Body of pancreas (tissue), 4 donors: ENCODE measurements around the gene EYS. TPM values are rescaled to one million over a fixed set of nuclear protein-coding genes. Genes with fewer than 3 reads are reported as not detected.
"Not testable (repeated sequence)": the region's sequence is repeated elsewhere in the genome, so short reads cannot be mapped to it uniquely, and the experiment has no call there.

Experiments used
- ATAC-seq: fragments of 150-250 bp; one replicate; pipeline ENCODE4 v1.9.1; 2016
- DNase-seq, 4 donors: peaks; one replicate each; pipeline ENCODE4 v3.0.0-alpha.2; 2019
- H3K27ac ChIP-seq, 4 donors: fragments of 200-600 bp; sonication (generic); 1 replicate in 3 of 4; 2 replicates in 1 of 4; pipeline versions ENCODE4 v1.5.1 to v1.6.1; 2016 to 2019; ENCODE audit warnings: mild to moderate bottlenecking in 1 of 4, mixed read lengths in 1 of 4, moderate library complexity in 1 of 4
- H3K27me3 ChIP-seq, 2 donors: fragments of 200-600 bp; sonication (generic); one replicate each; pipeline ENCODE4 v1.6.0; 2016; ENCODE audit warnings: mild to moderate bottlenecking in 1 of 2
- H3K36me3 ChIP-seq, 2 donors: fragments of 200-600 bp; sonication (generic); replicated peaks in 1 of 2; 2 replicates each; pipeline ENCODE4 v1.5.1; 2016; ENCODE audit warnings: low read depth in 2 of 2; ENCODE audit not compliant: insufficient read depth in 1 of 2
- H3K4me1 ChIP-seq: fragments of 200-600 bp; sonication (generic); one replicate; pipeline ENCODE4 v1.6.0; 2016
- H3K4me3 ChIP-seq, 2 donors: fragments of 200-600 bp; sonication (generic); 1 replicate in 1 of 2; 2 replicates in 1 of 2; pipeline ENCODE4 v1.5.1; 2016 to 2019
- H3K9me3 ChIP-seq, 3 donors: fragments of 200-600 bp; sonication (generic); 1 replicate in 2 of 3; 2 replicates in 1 of 3; pipeline ENCODE4 v1.5.1; 2016
- POLR2A ChIP-seq, 3 donors: fragments of 450-650 bp; IDR thresholded peaks; one replicate each; pipeline ENCODE4 v1.6.1; 2016; ENCODE audit warnings: antibody characterized with exemption in 3 of 3, mild to moderate bottlenecking in 2 of 3
- WGBS, 2 donors: methylation state at CpG; one replicate each; pipeline ENCODE4 v1.1.5; 2017; 5-methylcytosine and 5-hydroxymethylcytosine counted together
- intact Hi-C: fragments of 100-400 bp; cut with DNase I; formaldehyde crosslinking; loops from one replicate; pipeline ENCODE4 v1.15.1; 2023
- total RNA-seq, 2 donors: library from RNA; depleted of rRNA; stranded (reverse); fragments of >200 nt; gene quantifications; one replicate each; pipeline ENCODE4 v1.1.0, GENCODE V29; 2016
- TF ChIP-seq, protein P1 (sequence below), 7 experiments: fragments of 450-650 bp in 4 of 7; fragments of 200-600 bp in 3 of 7; sonication (generic) in 3 of 7; IDR thresholded peaks; one replicate each; pipeline ENCODE4 v1.5.1; 2016 to 2019; ENCODE audit warnings: antibody characterized with exemption in 7 of 7

The EYS gene
- total RNA-seq, 2 donors from 2014 or later, result 0.26 TPM; not detected in 1

DNA sequence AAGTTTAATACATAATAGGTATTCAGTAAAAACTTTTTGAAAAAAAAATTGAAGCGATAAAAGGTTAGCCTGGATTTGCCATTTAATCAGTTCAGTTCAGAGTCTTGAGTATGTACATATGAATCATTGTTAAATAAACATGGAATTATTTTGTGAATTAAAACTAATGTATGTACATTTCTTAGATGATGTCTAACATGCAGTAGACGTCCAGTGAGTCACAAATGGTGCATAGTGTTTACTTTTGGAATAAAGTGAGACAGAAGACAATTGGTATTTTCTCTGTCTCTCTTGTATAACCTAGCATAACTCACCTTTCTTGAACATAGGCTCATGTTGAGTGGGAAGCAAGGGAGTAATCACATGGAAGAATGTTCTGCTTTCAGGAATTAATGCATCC is 83.5 kb downstream of the EYS start:
- ATAC-seq, result no peak

DNA sequence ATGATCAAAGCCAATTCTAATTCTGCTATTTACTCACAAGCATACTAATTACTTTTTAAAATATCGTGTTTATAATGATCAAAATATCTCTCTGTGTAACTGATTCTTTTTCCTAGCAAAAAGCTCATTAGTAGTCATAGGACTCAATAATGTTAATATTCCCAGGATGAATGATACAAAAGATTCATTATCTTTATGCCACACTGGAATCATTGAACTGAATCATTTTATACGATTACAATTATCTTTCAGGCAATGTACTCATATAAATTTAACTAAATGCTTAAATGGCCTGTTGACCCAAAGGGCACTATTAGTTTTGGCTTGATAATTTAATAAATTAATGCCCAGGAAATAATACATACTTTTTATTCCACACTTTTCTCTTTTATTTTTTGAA is 96.3 kb downstream of the EYS start:
- ATAC-seq, result no peak
- Histone ChIP-seq H3K9me3 (no peaks in the 10 kb centered on the region), H3K4me3 (no peak overlapping the region), H3K4me1 (no peaks in the 10 kb centered on the region), H3K27me3 (no peaks in the 10 kb centered on the region), H3K36me3 (no peaks in the 10 kb centered on the region), H3K27ac (no peak overlapping the region)
- 63 to 71% methylated on average over 2 of the region's 2 CpGs for WGBS, 2 donors
- intact Hi-C loops, result no loop called here
- TF ChIP-seq POLR2A (IDR thresholded peaks at IDR 0.05), result no peak
- TF ChIP-seq, protein P1, sequence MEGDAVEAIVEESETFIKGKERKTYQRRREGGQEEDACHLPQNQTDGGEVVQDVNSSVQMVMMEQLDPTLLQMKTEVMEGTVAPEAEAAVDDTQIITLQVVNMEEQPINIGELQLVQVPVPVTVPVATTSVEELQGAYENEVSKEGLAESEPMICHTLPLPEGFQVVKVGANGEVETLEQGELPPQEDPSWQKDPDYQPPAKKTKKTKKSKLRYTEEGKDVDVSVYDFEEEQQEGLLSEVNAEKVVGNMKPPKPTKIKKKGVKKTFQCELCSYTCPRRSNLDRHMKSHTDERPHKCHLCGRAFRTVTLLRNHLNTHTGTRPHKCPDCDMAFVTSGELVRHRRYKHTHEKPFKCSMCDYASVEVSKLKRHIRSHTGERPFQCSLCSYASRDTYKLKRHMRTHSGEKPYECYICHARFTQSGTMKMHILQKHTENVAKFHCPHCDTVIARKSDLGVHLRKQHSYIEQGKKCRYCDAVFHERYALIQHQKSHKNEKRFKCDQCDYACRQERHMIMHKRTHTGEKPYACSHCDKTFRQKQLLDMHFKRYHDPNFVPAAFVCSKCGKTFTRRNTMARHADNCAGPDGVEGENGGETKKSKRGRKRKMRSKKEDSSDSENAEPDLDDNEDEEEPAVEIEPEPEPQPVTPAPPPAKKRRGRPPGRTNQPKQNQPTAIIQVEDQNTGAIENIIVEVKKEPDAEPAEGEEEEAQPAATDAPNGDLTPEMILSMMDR (IDR thresholded peaks at IDR 0.05), result no peak
- DNase-seq, result no peak

More for the DNA sequence above, 83.5 kb downstream of the EYS start:
- 52 to 53% methylated on average over 2 of the region's 2 CpGs for WGBS, 2 donors
- TF ChIP-seq, protein P1 (IDR thresholded peaks at IDR 0.05), result no peak
- TF ChIP-seq POLR2A (IDR thresholded peaks at IDR 0.05), result no peak
- intact Hi-C loops, result no loop called here
- no peak overlapping the region for H3K27ac ChIP-seq
- H3K36me3 ChIP-seq, result no peaks in the 10 kb centered on the region
- no peaks in the 10 kb centered on the region for H3K9me3 ChIP-seq
- no peak overlapping the region for H3K4me3 ChIP-seq
- H3K4me1 ChIP-seq, result no peaks in the 10 kb centered on the region
- no peak for DNase-seq
- no peaks in the 10 kb centered on the region for H3K27me3 ChIP-seq

DNA sequence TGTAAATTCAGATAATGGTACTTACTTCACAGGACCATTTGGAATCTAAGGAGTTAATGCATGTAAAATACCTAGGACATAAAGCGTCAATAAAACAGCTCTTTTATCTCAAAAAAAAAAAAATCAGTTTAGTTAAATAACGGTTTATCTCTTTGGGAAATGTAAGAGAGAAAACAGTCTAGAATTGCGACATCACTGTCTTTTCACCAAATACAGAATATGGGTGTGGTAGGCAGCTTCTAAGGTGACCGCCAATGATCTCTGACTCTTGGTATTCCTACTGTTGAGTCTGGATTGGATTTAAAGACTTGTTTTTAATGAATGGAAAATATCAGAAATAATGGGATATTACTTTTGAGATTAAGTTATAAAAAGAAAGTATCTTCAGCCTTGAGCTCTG is 111.5 kb downstream of the EYS start:
- Histone ChIP-seq H3K27ac (no peak overlapping the region), H3K27me3 (no peaks in the 10 kb centered on the region), H3K36me3 (no peaks in the 10 kb centered on the region), H3K9me3 (no peaks in the 10 kb centered on the region), H3K4me1 (no peaks in the 10 kb centered on the region), H3K4me3 (no peak overlapping the region)
- intact Hi-C loops, result no loop called here
- ATAC-seq (no peak), DNase-seq (no peak)
- 52 to 53% methylated on average over 4 of the region's 4 CpGs for WGBS, 2 donors
- no peak for TF ChIP-seq POLR2A (IDR thresholded peaks at IDR 0.05)
- TF ChIP-seq, protein P1 (IDR thresholded peaks at IDR 0.05), result no peak

DNA sequence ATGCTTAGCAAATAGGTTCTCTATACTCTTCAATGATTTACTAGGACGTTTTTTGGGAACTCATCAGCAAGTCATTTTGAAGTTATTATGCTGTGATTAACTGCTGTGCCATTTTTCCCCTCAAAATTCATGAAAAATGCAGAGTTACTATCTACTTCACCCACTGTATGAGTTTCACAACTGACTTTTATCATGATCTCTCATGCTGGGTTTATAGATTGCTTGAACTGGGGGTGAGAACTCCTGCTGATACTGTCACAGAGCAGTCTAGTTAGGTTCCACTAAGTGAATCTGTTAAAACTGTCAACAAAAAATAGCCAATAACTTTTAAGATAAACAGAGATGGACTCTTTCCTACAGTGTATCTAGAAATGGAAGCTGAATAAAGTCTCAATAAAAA is 136.7 kb downstream of the EYS start:
- H3K4me1 ChIP-seq, result no peaks in the 10 kb centered on the region
- intact Hi-C loops, result no loop called here
- ATAC-seq, result no peak
- WGBS, 2 donors, result 6 to 24% methylated on average over 1 of the region's 1 CpG
- no peak overlapping the region for H3K27ac ChIP-seq
- no peaks in the 10 kb centered on the region for H3K9me3 ChIP-seq
- DNase-seq, result no peak
- TF ChIP-seq, protein P1 (IDR thresholded peaks at IDR 0.05), result no peak
- TF ChIP-seq POLR2A (IDR thresholded peaks at IDR 0.05), result no peak
- no peak overlapping the region for H3K4me3 ChIP-seq
- no peaks in the 10 kb centered on the region for H3K27me3 ChIP-seq
- H3K36me3 ChIP-seq, result no peaks in the 10 kb centered on the region

DNA sequence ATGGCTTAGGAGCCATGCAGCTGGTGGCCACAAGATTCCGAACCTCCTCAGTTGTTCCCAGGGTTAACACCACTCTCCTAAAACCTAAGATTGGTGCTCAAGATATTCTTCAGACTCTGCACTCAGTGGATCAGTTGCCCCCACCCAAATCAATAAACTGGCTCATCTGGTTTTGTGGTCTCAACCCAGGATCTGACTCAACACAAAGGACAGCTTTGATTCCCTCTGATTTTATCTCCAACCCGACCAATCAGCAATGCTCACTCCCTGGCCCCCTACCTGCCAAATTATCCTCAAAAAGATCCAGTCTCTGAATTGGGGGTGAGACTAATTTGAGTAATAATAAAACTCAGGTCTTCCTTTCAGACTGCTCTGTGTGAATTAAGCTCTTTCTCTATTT is 137.5 kb downstream of the EYS start:
- no peaks in the 10 kb centered on the region for H3K36me3 ChIP-seq
- DNase-seq (no peak), ATAC-seq (no peak)
- H3K9me3 ChIP-seq, result no peaks in the 10 kb centered on the region
- intact Hi-C loops, result no loop called here
- H3K27me3 ChIP-seq, result no peaks in the 10 kb centered on the region
- 32 to 57% methylated on average over 2 of the region's 2 CpGs for WGBS, 2 donors
- H3K4me1 ChIP-seq, result no peaks in the 10 kb centered on the region
- H3K4me3 ChIP-seq, result no peak overlapping the region
- TF ChIP-seq POLR2A (IDR thresholded peaks at IDR 0.05), result no peak
- TF ChIP-seq, protein P1 (IDR thresholded peaks at IDR 0.05), result no peak
- no peak overlapping the region for H3K27ac ChIP-seq

DNA sequence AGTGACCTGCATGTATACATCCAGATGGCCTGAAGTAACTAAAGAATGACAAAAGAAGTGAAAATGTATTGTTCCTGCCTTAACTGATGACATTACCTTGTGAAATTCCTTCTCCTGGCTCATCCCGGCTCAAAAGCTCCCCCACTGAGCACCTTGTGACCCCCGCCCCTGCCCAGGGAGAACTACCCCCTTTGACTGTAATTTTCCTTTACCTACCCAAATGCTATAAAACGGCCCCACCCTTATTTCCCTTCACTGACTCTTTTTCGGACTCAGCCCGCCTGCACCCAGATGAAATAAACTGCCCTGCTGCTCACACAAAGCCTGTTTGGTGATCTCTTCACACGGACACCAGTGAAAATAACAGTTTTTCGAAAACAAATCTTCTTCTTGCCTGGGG is 138.0 kb downstream of the EYS start:
- H3K36me3 ChIP-seq, intact Hi-C loops, H3K27me3 ChIP-seq, DNase-seq, ATAC-seq, H3K4me3 ChIP-seq, H3K27ac ChIP-seq, H3K4me1 ChIP-seq, H3K9me3 ChIP-seq: not testable (repeated sequence)
- 54 to 71% methylated on average over 7 of the region's 7 CpGs for WGBS, 2 donors
